HepG2 (cell line): Measurements from ENCODE around the gene MTCL1. TPM values are rescaled to one million over a fixed set of nuclear protein-coding genes. Genes with fewer than 3 reads are reported as not detected.

Experiments
- ATAC-seq: fragments of 200-7000 bp; cut with Tn5 transposase; 3 replicates; pipeline ENCODE4 v1.9.1; 2020; ENCODE audit warnings: mild to moderate bottlenecking, moderate library complexity
- BruUV-seq: library from RNA; stranded (reverse); fragments of 400-500 nt; replicated peaks from 2 replicates; lab custom pipeline; 2021; lab: Mats Ljungman, UMichigan
- CTCF ChIA-PET: fragments of 300-600 bp; formaldehyde crosslinking; extraction: SDS; loops from one replicate; lab custom pipeline; 2021; ENCODE audit warnings: low total read pairs, inconsistent platforms, low intra/inter-chr PET ratio; lab: Yijun Ruan, JAX
- POLR2A ChIA-PET: fragments of 350-600 bp; sonication (Branson Sonifier 250); formaldehyde crosslinking; loops from one replicate; lab custom pipeline; 2020; ENCODE audit warnings: antibody characterized with exemption, inconsistent platforms; lab: Yijun Ruan, JAX
- DNase-seq: peaks from one replicate; pipeline ENCODE4 v3.0.0-alpha.2; 2015; ENCODE audit warnings: low spot score
- FAIRE-seq: peaks from 3 replicates; lab custom pipeline; 2011; peaks lifted over from hg19 to GRCh38; lab: Jason Lieb, UNC
- H2AFZ ChIP-seq: one replicate; pipeline ENCODE4 v1.6.1; 2011; ENCODE audit warnings: low read length, inconsistent platforms
- H3K27ac ChIP-seq: fragments of 300-600 bp; 3 replicates; pipeline ENCODE4 v1.8.0; 2011; ENCODE audit warnings: mixed run types, mild to moderate bottlenecking, mixed read lengths, low read length, inconsistent platforms; ENCODE audit not compliant: insufficient read depth; ENCODE audit errors: extremely low read length
- H3K27me3 ChIP-seq, 2 experiments: fragments of 200-600 bp in 1 of 2; 2 replicates in 1 of 2; 3 replicates in 1 of 2; pipeline versions ENCODE4 v1.6.0 to v1.8.0; 2011; ENCODE audit warnings: low read length in 2 of 2, mild to moderate bottlenecking in 2 of 2, moderate library complexity in 2 of 2, inconsistent platforms in 1 of 2; ENCODE audit not compliant: insufficient read depth in 2 of 2, control insufficient read depth in 1 of 2
- H3K36me3 ChIP-seq, 2 experiments: fragments of 200-600 bp in 1 of 2; replicated peaks in 1 of 2; 2 replicates in 1 of 2; 3 replicates in 1 of 2; pipeline versions ENCODE4 v1.5.1 to v1.8.0; 2011; ENCODE audit warnings: low read length in 2 of 2, inconsistent platforms in 1 of 2; ENCODE audit not compliant: insufficient read depth in 2 of 2, control insufficient read depth in 1 of 2
- H3K4me1 ChIP-seq: 2 replicates; pipeline ENCODE4 v1.5.1; 2012; ENCODE audit warnings: low read length, inconsistent platforms; ENCODE audit not compliant: insufficient read depth
- H3K4me2 ChIP-seq: 2 replicates; pipeline ENCODE4 v1.6.0; 2011; ENCODE audit warnings: low read depth, low read length, inconsistent platforms
- H3K4me3 ChIP-seq, 3 experiments: fragments of 200-600 bp in 1 of 3; sonication (generic), shearing (Covaris generic) in 1 of 3; replicated peaks in 1 of 3; 2 replicates each; pipeline ENCODE4 v1.5.1; 2011 to 2016; ENCODE audit warnings: low read length in 3 of 3, inconsistent platforms in 2 of 3, low read depth in 2 of 3, mild to moderate bottlenecking in 2 of 3, control low read depth in 1 of 3, mixed read lengths in 1 of 3; ENCODE audit not compliant: insufficient read depth in 1 of 3
- H3K79me2 ChIP-seq: one replicate; pipeline ENCODE4 v1.6.1; 2011; ENCODE audit warnings: low read length, inconsistent platforms; ENCODE audit not compliant: insufficient read depth
- H3K9ac ChIP-seq: 2 replicates; pipeline ENCODE4 v1.6.0; 2011; ENCODE audit warnings: mild to moderate bottlenecking, low read depth, low read length, inconsistent platforms; ENCODE audit not compliant: insufficient read depth
- H3K9me3 ChIP-seq: 2 replicates; pipeline ENCODE4 v1.5.1; 2012; ENCODE audit warnings: mild to moderate bottlenecking, low read length
- H4K20me1 ChIP-seq: 2 replicates; pipeline ENCODE4 v1.6.0; 2011; ENCODE audit warnings: inconsistent platforms, mild to moderate bottlenecking, low read length, moderate library complexity; ENCODE audit not compliant: insufficient read depth
- CEBPZ ChIP-seq: IDR thresholded peaks from 2 replicates; pipeline ENCODE4 v1.6.1; 2012; ENCODE audit warnings: low read length, improper control_type of control experiment
- GTF3A ChIP-seq: sonication (generic); formaldehyde crosslinking; conservative IDR thresholded peaks from 2 replicates; pipeline ENCODE4 v1.4.0; 2020; ENCODE audit warnings: mild to moderate bottlenecking, missing genetic modification reagents
- IRX3 ChIP-seq: sonication (generic); formaldehyde crosslinking; IDR thresholded peaks from 2 replicates; pipeline ENCODE4 v1.8.1; 2023; ENCODE audit warnings: mild to moderate bottlenecking, low read depth, missing genetic modification reagents, borderline replicate concordance
- NFYC ChIP-seq: IDR thresholded peaks from 2 replicates; pipeline ENCODE4 v1.6.1; 2016; ENCODE audit warnings: missing genetic modification reagents, missing compliant biosample characterization
- PRDM15 ChIP-seq: sonication (generic); formaldehyde crosslinking; IDR thresholded peaks from 2 replicates; pipeline ENCODE4 v1.4.0; 2020; ENCODE audit warnings: missing genetic modification reagents
- PTBP1 ChIP-seq: fragments of 200-400 bp; formaldehyde crosslinking; IDR thresholded peaks from 2 replicates; pipeline ENCODE4 v1.6.1; 2018; ENCODE audit warnings: low read length, low read depth; ENCODE audit not compliant: poor library complexity, severe bottlenecking
- TBX3 ChIP-seq: fragments of 450-650 bp; IDR thresholded peaks from 2 replicates; pipeline ENCODE4 v1.6.1; 2017; ENCODE audit warnings: antibody characterized with exemption, mild to moderate bottlenecking, inconsistent platforms, borderline replicate concordance
- ZBTB3 ChIP-seq: sonication (generic); formaldehyde crosslinking; IDR thresholded peaks from 2 replicates; pipeline ENCODE4 v1.4.0; 2020; ENCODE audit warnings: low read depth, mild to moderate bottlenecking, moderate library complexity, missing genetic modification reagents, borderline replicate concordance
- ZNF776 ChIP-seq: sonication (generic); formaldehyde crosslinking; IDR thresholded peaks from 2 replicates; pipeline ENCODE4 v1.4.0; 2020; ENCODE audit warnings: mild to moderate bottlenecking, missing genetic modification reagents
- WGBS: methylation state at CpG from one replicate; pipeline ENCODE4 v1.1.6; 2017; ENCODE audit warnings: low lambda C conversion rate; 5-methylcytosine and 5-hydroxymethylcytosine counted together
- in situ Hi-C: cut with HindIII; loops from 2 replicates; pipeline ENCODE4 v1.10.0; 2017; ENCODE audit warnings: low pct_unique_long_range_greater_than_20kb; ENCODE audit not compliant: extremely low pct_ligation_motif_present
- intact Hi-C: fragments of 100-400 bp; cut with micrococcal nuclease; formaldehyde crosslinking; loops from one replicate; pipeline ENCODE4 v1.10.0; 2022; ENCODE audit not compliant: unreplicated experiment
- polyA plus RNA-seq, 8 experiments: library from polyadenylated mRNA; depleted of rRNA in 3 of 8; stranded (reverse) in 7 of 8; unstranded in 1 of 8; fragments of >200 nt; fragmentation: Illumina TruSeq in 4 of 8; extraction: Trizol in 4 of 8; gene quantifications; 2 replicates each; pipeline versions ENCODE4 v1.2.1 to v1.2.3, GENCODE V29; 2011 to 2016; ENCODE audit warnings: low read depth in 4 of 8, missing spikeins in 1 of 8, mixed read lengths in 1 of 8; ENCODE audit not compliant: insufficient read depth in 1 of 8
- total RNA-seq, 5 experiments: library from RNA; depleted of rRNA; stranded (reverse); fragments of >200 nt; fragmentation: Illumina TruSeq; extraction: Trizol; gene quantifications; 2 replicates each; pipeline ENCODE4 v1.2.3, GENCODE V29; 2016; ENCODE audit warnings: low read depth in 1 of 5
- TF ChIP-seq, protein P1 (sequence below): sonication (generic); formaldehyde crosslinking; IDR thresholded peaks from 2 replicates; pipeline ENCODE4 v1.4.0; 2020; ENCODE audit warnings: low read depth, mild to moderate bottlenecking, missing genetic modification reagents
- TF ChIP-seq, protein P2 (sequence below): sonication (generic); formaldehyde crosslinking; IDR thresholded peaks from 2 replicates; pipeline ENCODE4 v1.8.1; 2023; ENCODE audit warnings: mild to moderate bottlenecking, moderate library complexity, missing genetic modification reagents
- TF ChIP-seq, protein P3 (sequence below): sonication (generic); formaldehyde crosslinking; IDR thresholded peaks from 2 replicates; pipeline ENCODE4 v1.4.0; 2020; ENCODE audit warnings: missing genetic modification reagents

The MTCL1 gene
- total and polyA plus RNA-seq, 2 of the 13 experiments (the other 11 are each of a cell fraction or from before 2014, with no cell fraction given): 3.1 to 3.2 TPM

GRCh38 chr18:8820396-8821082, 115.2 kb downstream of the MTCL1 start:
- H3K27ac ChIP-seq: no peak overlapping the region
- no peak overlapping the region for H3K9ac ChIP-seq
- no peaks in the 10 kb centered on the region for H3K79me2 ChIP-seq
- ATAC-seq (no peak), FAIRE-seq (no peak), DNase-seq (no peak)
- H3K4me1 ChIP-seq: no peaks in the 10 kb centered on the region
- ChIA-PET CTCF (no interaction called here), POLR2A (no interaction called here)
- 80% methylated on average over 8 of the region's 9 CpGs for WGBS
- no TSS peak for BruUV-seq
- H3K36me3 ChIP-seq: no peaks in the 10 kb centered on the region
- no peaks in the 10 kb centered on the region for H3K27me3 ChIP-seq
- no peak overlapping the region for H3K4me3 ChIP-seq
- no peaks in the 10 kb centered on the region for H3K9me3 ChIP-seq
- no peak overlapping the region for H3K4me2 ChIP-seq
- in situ Hi-C loops: no loop called here
- no peak overlapping the region for H2AFZ ChIP-seq
- no peaks in the 10 kb centered on the region for H4K20me1 ChIP-seq
- TF ChIP-seq ZBTB3 (CRISPR knock-in tag) (no peak), TBX3 (no peak), IRX3 (CRISPR knock-in tag) (no peak), PTBP1 (no peak), PRDM15 (CRISPR knock-in tag) (no peak), ZNF776 (CRISPR knock-in tag) (no peak), GTF3A (CRISPR knock-in tag) (no peak), CEBPZ (no peak), NFYC (no peak)
- TF ChIP-seq, protein P1, sequence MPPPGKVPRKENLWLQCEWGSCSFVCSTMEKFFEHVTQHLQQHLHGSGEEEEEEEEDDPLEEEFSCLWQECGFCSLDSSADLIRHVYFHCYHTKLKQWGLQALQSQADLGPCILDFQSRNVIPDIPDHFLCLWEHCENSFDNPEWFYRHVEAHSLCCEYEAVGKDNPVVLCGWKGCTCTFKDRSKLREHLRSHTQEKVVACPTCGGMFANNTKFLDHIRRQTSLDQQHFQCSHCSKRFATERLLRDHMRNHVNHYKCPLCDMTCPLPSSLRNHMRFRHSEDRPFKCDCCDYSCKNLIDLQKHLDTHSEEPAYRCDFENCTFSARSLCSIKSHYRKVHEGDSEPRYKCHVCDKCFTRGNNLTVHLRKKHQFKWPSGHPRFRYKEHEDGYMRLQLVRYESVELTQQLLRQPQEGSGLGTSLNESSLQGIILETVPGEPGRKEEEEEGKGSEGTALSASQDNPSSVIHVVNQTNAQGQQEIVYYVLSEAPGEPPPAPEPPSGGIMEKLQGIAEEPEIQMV: no peak
- TF ChIP-seq, protein P2, sequence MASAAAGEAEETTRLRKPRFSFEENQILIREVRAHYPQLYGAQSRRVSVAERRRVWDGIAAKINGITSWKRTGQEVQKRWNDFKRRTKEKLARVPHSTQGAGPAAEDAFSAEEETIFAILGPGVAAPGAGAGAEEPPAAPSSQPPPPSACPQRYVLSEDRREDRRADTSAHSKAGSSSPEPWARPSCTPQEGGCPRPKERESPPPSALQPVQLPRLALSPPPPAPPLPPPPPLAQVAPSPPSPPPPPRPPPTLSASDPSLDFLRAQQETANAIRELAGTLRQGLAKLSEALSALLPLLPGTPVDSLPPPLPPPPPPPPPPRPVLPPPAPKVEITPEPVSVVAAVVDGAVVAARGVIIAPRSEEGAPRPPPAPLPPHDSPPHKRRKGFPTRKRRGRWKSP: no peak
- TF ChIP-seq, protein P3, sequence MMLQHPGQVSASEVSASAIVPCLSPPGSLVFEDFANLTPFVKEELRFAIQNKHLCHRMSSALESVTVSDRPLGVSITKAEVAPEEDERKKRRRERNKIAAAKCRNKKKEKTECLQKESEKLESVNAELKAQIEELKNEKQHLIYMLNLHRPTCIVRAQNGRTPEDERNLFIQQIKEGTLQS (CRISPR knock-in tag): no peak
- TF ChIP-seq, all 625 proteins: peak for 0
- intact Hi-C loops: no loop called here
